Subcutaneous adipose tissue (tissue), 4 donors: Measurements from ENCODE around the gene SPATA9. TPM values are rescaled to one million over a fixed set of nuclear protein-coding genes. Genes with fewer than 3 reads are reported as not detected.

Experiments used
- CTCF ChIP-seq: fragments of 450-650 bp; IDR thresholded peaks from one replicate; pipeline ENCODE4 v1.5.1; 2016; ENCODE audit warnings: low read depth, mild to moderate bottlenecking, control low read depth, antibody characterized with exemption, moderate library complexity
- total RNA-seq, 4 donors: library from RNA; depleted of rRNA; stranded (reverse); fragments of >200 nt; gene quantifications; one replicate each; pipeline ENCODE4 v1.1.0, GENCODE V29; 2016

The SPATA9 gene
- total RNA-seq, 4 donors from 2014 or later: 2.4 to 4.7 TPM; not detected in 2

GRCh38 chr5:95649274-95649673, 33.5 kb downstream of the SPATA9 start:
- no peak for TF ChIP-seq CTCF

DNA sequence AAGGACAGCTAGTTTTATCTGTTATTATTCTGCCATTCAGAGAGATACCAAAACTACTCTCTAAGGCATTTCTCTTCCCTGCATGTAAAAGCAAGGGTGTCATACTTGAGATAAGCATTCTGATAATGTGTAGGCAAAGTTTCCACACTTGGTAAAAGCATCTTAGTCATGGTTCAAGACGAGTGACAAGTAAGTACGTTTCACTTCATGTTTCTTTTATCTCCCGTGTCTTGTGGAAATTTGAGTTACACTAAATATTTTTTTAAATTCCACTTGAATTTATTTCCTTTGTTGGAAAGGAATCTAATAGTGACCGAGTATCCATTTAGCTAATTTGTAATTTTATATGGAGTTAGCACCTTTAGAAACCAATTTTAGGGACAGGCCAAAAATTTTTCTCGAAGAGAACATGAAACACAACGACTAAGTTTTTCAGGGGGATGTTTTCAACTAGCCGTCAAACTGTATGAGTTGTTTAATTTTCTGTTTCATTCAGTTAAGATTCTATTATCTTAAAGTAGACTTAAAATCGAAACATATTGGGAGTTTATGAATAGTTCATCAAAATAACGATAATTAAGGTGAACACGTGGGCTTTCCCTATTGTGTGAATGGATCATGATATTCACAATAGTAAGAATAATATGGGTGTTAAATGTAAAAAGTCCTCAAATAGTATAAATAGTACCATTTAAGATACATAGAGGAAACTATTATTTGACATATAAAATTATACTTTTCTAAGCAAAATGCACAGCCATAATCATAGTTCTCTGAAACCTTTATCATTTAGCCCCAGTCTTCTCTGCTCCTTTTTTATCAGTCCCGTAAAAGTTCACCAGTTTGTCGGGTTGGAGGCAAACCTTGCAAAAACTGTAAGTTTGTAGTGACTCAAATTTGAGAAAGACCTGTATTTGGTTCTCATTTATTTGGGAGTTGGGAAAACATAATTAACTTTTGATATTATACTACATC, 34.6 kb downstream of the SPATA9 start:
- TF ChIP-seq CTCF: no peak

DNA sequence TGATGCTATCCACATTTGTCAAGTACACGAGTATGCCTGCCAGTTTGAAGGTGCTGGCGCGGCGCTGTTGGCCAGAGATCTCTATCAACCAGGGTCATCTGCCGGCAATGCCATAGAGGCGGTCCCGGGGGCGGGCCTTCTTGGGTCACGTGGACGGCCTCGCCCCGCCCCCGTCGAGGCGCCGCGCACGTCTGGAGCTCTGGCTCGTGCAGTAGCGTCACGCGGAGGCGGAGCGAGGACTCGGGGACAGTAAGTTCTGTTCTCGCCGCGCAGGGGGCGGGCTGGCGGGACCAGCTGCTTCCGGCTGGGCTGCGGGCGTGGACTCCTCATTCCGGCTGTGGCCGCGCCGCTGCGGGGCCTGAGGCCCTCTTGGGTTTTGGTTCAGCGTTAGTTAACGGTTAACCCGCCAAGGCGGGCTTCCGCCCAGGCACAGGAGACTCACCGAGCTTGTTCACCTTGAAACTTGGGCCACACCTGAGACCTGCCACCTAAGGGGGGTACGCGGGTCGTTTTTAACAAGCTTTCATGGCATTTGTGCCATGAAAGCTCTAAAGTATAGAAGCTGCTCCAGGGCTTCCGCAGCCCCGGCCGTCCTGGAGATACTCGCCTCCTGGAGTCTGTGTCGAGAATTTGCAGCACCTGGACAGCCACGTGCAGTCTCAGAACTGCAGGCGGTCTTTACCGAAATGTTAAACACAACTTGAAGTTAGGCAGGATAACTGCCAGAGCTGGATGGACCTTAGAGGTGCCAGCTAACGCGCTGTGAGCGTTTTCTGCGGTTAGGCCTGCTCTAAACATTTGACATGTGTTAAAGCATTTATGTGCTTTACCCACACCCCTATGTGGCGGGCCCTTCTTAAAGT, 36.0 kb downstream of the SPATA9 start, which contains the start of gene RFESD:
Gene RFESD (plus strand): TSS at position 209 of the 863 bp plus-strand sequence. CDS start 5,495 bp downstream, outside the sequence.
- TF ChIP-seq CTCF: no peak

DNA sequence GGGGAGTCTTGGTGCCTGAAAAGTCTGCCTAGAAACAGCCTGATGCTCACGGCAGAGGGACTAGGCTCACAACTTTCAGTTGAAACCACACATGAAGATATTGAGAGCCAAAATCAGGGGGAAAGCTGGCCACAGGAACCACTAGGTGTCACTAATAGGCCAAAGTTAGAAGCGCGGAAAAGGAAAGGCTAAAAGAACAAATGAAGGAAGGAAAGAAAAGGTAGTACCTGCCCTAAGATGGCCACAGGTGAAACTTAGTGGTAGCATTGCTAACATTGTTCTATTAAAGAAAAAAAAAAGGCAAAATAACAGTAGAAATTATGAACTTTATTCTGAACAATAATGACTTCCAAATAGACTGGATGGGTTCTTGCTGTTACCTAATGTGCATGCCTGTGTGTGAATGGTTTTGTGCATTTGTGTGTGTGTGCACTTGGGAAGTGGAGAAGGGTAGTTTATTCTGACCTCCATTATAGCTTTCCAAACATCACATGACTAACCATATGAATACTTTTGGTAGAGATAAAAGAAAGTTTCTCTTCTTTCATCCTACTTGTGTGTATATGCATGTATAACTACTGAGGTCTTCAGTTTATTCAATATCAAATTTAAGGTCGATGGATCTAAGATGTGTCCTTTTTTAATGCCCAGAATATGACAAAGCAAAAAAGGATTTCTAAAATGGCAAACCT, 38.3 kb downstream of the SPATA9 start:
- TF ChIP-seq CTCF: no peak

GRCh38 chr5:95643152-95643551, 39.6 kb downstream of the SPATA9 start:
- TF ChIP-seq CTCF: no peak

- no peak for TF ChIP-seq CTCF
Measured at GRCh38 chr5:95641741-95642220, 41.0 kb downstream of the SPATA9 start.
